ENCODE measurements around the gene PIP5K1A. TPM values are rescaled to one million over a fixed set of nuclear protein-coding genes. Genes with fewer than 3 reads are reported as not detected.

Gene PIP5K1A
- total RNA-seq, 1 donor = 56.4 TPM

DNA sequence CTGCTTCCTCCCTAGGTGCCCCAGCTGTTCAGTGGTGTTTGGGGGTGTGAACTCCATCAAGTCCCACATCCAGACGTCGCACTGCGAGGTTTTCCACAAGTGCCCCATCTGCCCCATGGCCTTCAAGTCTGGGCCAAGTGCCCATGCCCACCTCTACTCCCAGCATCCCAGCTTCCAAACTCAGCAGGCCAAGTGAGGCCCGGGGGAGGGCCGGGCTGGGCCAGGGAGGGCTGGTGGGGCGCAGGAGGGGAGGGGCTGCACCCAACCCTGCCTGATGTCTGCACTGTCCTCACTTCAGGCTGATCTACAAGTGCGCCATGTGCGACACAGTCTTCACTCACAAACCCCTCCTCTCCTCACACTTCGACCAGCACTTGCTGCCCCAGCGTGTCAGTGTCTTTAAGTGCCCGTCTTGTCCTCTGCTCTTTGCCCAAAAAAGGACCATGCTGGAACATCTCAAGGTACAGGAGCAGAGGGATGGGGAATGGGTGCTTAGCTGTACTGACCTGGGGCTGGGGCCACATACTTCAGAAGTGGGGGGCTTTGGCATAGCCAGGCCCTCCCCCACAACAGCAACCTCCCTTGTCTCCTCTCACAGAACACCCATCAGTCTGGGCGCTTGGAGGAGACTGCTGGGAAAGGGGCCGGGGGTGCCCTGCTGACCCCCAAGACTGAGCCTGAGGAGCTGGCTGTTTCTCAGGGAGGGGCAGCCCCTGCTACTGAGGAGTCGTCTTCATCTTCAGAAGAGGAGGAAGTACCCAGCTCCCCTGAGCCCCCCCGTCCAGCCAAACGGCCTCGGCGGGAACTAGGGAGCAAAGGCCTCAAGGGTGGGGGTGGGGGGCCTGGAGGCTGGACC, 91.0 kb downstream of the PIP5K1A start:
- no peak for DNase-seq (ENCODE audit: low read depth)
- H3K4me3 ChIP-seq (ENCODE audit: low read depth, low read length) = no peak overlapping the region
- TF ChIP-seq, protein P1, sequence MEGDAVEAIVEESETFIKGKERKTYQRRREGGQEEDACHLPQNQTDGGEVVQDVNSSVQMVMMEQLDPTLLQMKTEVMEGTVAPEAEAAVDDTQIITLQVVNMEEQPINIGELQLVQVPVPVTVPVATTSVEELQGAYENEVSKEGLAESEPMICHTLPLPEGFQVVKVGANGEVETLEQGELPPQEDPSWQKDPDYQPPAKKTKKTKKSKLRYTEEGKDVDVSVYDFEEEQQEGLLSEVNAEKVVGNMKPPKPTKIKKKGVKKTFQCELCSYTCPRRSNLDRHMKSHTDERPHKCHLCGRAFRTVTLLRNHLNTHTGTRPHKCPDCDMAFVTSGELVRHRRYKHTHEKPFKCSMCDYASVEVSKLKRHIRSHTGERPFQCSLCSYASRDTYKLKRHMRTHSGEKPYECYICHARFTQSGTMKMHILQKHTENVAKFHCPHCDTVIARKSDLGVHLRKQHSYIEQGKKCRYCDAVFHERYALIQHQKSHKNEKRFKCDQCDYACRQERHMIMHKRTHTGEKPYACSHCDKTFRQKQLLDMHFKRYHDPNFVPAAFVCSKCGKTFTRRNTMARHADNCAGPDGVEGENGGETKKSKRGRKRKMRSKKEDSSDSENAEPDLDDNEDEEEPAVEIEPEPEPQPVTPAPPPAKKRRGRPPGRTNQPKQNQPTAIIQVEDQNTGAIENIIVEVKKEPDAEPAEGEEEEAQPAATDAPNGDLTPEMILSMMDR (IDR thresholded peaks at IDR 0.05; ENCODE audit: insufficient read depth, low read length) = no peak

DNA sequence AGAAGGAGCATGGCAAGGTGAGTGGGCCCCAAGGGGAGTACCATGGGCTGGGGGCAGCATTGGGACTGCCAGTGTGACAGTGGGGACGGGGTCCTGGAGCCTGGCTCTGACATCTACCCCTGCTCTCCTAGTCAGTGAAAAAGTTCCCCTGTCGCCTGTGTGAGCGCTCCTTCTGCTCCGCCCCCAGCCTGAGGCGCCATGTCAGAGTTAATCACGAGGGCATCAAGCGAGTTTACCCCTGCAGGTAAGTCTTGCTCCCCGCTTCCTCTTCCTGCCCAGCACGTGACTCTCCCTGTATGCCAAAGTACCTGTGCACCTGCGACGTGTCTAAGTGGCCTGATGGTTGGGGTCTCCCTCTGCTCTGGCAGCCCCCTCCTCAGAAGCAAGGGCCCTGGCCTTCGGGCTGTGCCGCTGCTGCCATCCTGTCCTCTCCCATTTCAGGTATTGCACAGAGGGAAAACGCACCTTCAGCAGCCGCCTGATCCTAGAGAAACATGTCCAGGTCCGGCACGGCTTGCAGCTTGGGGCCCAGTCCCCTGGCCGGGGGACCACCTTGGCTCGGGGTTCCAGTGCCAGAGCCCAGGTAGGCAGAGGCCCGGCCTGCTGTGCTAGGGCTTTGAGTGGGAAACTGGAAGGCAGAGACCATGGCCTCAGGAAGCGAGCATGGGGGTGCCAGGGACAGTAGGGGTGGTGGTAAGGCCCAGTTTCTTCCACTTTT, 91.8 kb downstream of the PIP5K1A start:
- no peak for DNase-seq (ENCODE audit: low read depth)
- TF ChIP-seq, protein P1 (IDR thresholded peaks at IDR 0.05; ENCODE audit: insufficient read depth, low read length) = no peak
- H3K4me3 ChIP-seq (ENCODE audit: low read depth, low read length) = no peak overlapping the region

DNA sequence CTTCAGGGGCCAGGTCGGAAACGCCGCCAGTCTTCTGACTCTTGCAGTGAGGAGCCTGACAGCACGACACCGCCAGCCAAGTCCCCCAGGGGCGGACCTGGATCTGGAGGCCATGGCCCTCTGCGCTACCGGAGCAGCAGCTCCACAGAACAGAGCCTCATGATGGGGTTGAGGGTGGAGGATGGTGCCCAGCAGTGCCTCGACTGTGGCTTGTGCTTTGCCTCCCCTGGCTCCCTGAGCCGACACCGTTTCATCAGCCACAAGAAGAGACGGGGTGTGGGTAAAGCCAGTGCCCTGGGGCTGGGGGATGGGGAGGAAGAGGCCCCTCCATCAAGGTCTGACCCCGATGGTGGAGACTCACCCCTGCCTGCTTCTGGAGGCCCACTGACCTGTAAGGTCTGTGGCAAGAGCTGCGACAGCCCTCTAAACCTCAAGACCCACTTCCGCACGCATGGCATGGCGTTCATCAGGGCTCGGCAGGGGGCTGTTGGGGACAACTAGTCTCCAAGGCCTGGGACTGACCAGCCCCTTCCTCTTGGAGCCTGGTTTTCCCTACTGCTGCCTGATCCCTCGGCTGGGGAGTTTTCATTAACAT, 92.5 kb downstream of the PIP5K1A start:
- TF ChIP-seq, protein P1 (IDR thresholded peaks at IDR 0.05; ENCODE audit: insufficient read depth, low read length) = no peak
- no peak for DNase-seq (ENCODE audit: low read depth)
- no peak overlapping the region for H3K4me3 ChIP-seq (ENCODE audit: low read depth, low read length)

DNA sequence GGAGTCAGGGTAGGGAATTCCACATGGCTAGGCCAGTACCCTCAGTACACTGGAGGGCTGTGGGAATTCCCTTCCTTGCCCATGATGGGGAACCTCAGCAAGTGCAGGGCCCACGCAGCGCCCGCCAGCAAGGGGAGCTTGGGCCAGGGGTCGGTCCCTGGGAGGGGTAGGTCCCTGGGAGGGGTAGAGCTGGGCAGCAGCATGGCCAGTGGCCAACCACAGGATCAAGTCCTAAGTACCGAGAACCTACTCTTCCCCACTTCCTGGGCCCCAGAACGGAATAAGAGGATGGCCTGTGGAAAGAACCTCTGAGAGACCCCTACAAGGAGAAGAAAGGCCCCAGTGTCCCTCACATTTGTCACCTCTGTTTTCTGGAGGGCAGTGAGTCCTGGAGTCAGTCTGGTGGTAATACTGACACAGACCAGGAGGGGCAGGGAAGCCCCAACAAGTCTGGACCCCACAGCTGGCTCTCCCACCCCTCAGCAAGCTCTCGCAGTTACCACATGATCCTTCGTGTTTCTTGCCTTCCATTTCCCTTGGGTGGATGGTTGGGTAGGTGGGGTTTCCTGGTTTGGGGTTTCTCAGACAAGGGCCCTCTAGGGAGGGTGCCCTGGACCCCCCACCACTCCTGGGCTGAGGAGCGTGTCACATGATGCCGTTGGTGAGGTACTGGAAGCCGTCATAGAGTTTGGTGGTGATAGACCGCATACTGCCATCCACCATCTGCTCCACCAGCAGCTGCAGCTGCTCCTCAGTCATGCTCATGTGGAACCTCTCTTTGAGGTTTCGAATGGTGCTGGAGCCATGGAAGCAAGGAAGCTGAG, 94.1 kb downstream of the PIP5K1A start:
- no peak for DNase-seq (ENCODE audit: low read depth)
- TF ChIP-seq, protein P1 (IDR thresholded peaks at IDR 0.05; ENCODE audit: insufficient read depth, low read length) = peak; percentile 6
- H3K4me3 ChIP-seq (ENCODE audit: low read depth, low read length) = no peak overlapping the region

DNA sequence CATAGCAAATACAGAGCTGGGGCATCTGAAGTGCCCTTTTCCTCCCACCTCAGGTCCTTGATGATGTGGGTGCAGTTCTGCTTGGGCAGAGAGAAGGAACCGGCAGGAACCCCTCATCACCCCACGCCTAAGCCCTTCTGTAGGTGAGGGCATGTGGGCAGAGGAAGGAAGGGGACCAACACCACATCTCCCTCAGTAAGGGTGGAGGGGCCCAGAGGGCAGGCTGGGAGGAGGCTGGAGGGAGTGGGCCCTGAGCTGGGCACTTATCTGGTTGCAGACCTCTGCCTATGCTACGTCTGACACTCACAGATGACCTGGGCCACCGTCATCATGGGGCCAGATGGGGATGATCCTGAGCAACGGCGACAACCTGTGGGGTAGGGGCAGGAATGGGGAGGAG, 94.7 kb downstream of the PIP5K1A start:
- TF ChIP-seq, protein P1 (IDR thresholded peaks at IDR 0.05; ENCODE audit: insufficient read depth, low read length) = no peak
- DNase-seq (ENCODE audit: low read depth) = no peak
- no peak overlapping the region for H3K4me3 ChIP-seq (ENCODE audit: low read depth, low read length)
